Renal cortex interstitium (tissue), 15 donors: ENCODE data around the gene WNT5A. TPM values are rescaled to one million over a fixed set of nuclear protein-coding genes. Genes with fewer than 3 reads are reported as not detected.

ENCODE experiments used
- DNase-seq, 11 donors: peaks; one replicate each; pipeline ENCODE4 v3.0.0-alpha.2; 2013; ENCODE audit warnings: low read depth in 9 of 11, low spot score in 4 of 11; ENCODE audit errors: extremely low read depth in 1 of 11
- long read RNA-seq, 16 experiments: transcript quantifications; one replicate each; lab custom pipeline, GENCODE V29; 2026
- polyA plus RNA-seq, 3 donors: library from polyadenylated mRNA; unstranded; fragments of 120-200 nt; gene quantifications; one replicate each; pipeline ENCODE4 v1.2.1, GENCODE V29; 2013; ENCODE audit not compliant: insufficient read length in 3 of 3

The WNT5A gene
- 10 to 100 TPM; 31.6 to 44.3 (median 39.9) TPM for polyA plus RNA-seq
- long read RNA-seq, donor 1, full-length matches to known transcripts: 4 of 4 reads
- long read RNA-seq, donor 1, partial matches to known transcripts: 0 of 4 reads
- long read RNA-seq, donor 1, other reads (novel, unspliced or antisense): 0 of 4 reads
- long read RNA-seq, donor 2, full-length matches to known transcripts: 6 of 6 reads
- long read RNA-seq, donor 2, partial matches to known transcripts: 0 of 6 reads
- long read RNA-seq, donor 2, other reads (novel, unspliced or antisense): 0 of 6 reads
- long read RNA-seq, donor 3, full-length matches to known transcripts: 10 of 10 reads
- long read RNA-seq, donor 3, partial matches to known transcripts: 0 of 10 reads
- long read RNA-seq, donor 3, other reads (novel, unspliced or antisense): 0 of 10 reads
- long read RNA-seq, donor 4, full-length matches to known transcripts: 6 of 11 reads
- long read RNA-seq, donor 4, partial matches to known transcripts: 5 of 11 reads
- long read RNA-seq, donor 4, other reads (novel, unspliced or antisense): 0 of 11 reads
- long read RNA-seq, donor 5: 0 reads
- long read RNA-seq, donor 6, full-length matches to known transcripts: 7 of 7 reads
- long read RNA-seq, donor 6, partial matches to known transcripts: 0 of 7 reads
- long read RNA-seq, donor 6, other reads (novel, unspliced or antisense): 0 of 7 reads
- long read RNA-seq, donor 7, full-length matches to known transcripts: 1 of 6 reads
- long read RNA-seq, donor 7, partial matches to known transcripts: 5 of 6 reads
- long read RNA-seq, donor 7, other reads (novel, unspliced or antisense): 0 of 6 reads
- long read RNA-seq, donor 8, full-length matches to known transcripts: 8 of 13 reads
- long read RNA-seq, donor 8, partial matches to known transcripts: 5 of 13 reads
- long read RNA-seq, donor 8, other reads (novel, unspliced or antisense): 0 of 13 reads
- long read RNA-seq, donor 9, full-length matches to known transcripts: 6 of 6 reads
- long read RNA-seq, donor 9, partial matches to known transcripts: 0 of 6 reads
- long read RNA-seq, donor 9, other reads (novel, unspliced or antisense): 0 of 6 reads
- long read RNA-seq, donor 10, full-length matches to known transcripts: 4 of 4 reads
- long read RNA-seq, donor 10, partial matches to known transcripts: 0 of 4 reads
- long read RNA-seq, donor 10, other reads (novel, unspliced or antisense): 0 of 4 reads
- long read RNA-seq, donor 11, full-length matches to known transcripts: 5 of 5 reads
- long read RNA-seq, donor 11, partial matches to known transcripts: 0 of 5 reads
- long read RNA-seq, donor 11, other reads (novel, unspliced or antisense): 0 of 5 reads
- long read RNA-seq, donor 12, full-length matches to known transcripts: 1 of 1 reads
- long read RNA-seq, donor 12, partial matches to known transcripts: 0 of 1 reads
- long read RNA-seq, donor 12, other reads (novel, unspliced or antisense): 0 of 1 reads
- long read RNA-seq, donor 13, full-length matches to known transcripts: 5 of 12 reads
- long read RNA-seq, donor 13, partial matches to known transcripts: 7 of 12 reads
- long read RNA-seq, donor 13, other reads (novel, unspliced or antisense): 0 of 12 reads
- long read RNA-seq, donor 14, full-length matches to known transcripts: 4 of 4 reads
- long read RNA-seq, donor 14, partial matches to known transcripts: 0 of 4 reads
- long read RNA-seq, donor 14, other reads (novel, unspliced or antisense): 0 of 4 reads
- long read RNA-seq, donor 15, full-length matches to known transcripts: 1 of 18 reads
- long read RNA-seq, donor 15, partial matches to known transcripts: 17 of 18 reads
- long read RNA-seq, donor 15, other reads (novel, unspliced or antisense): 0 of 18 reads
- long read RNA-seq, donor 16, full-length matches to known transcripts: 18 of 18 reads
- long read RNA-seq, donor 16, partial matches to known transcripts: 0 of 18 reads
- long read RNA-seq, donor 16, other reads (novel, unspliced or antisense): 0 of 18 reads

DNA sequence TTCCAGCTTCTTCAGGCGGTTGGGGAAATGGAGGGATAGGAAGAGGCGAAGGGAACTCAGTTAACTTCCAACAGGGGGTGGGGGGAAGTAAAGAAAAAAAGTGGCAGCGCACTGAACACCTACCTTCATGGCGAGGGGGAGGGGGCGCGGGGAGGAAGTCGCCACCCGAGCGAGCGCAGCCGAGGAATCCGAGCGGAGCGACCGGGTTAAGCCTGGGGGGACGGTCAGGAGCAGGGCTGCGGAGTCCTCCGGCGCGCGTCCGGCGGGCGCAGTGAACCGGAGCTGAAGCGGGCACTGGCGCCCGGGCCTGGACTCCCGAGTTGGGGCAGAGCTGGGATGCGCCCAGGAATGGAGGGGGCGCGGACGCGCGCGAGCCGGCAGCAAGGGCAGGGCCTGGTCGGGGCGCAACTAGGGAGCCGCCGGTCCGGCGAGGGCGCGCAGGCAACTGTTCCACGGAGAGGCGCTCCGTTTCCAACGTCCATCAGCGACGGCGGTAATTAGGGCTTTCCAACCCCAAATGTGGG lies at the start of gene WNT5A:
WNT5A (minus strand) TSS at position 450 of the 524 bp plus-strand sequence; CDS start at position 129, 321 bp downstream.
- DNase-seq: peak in 1 of 11 donors; percentile 42

DNA sequence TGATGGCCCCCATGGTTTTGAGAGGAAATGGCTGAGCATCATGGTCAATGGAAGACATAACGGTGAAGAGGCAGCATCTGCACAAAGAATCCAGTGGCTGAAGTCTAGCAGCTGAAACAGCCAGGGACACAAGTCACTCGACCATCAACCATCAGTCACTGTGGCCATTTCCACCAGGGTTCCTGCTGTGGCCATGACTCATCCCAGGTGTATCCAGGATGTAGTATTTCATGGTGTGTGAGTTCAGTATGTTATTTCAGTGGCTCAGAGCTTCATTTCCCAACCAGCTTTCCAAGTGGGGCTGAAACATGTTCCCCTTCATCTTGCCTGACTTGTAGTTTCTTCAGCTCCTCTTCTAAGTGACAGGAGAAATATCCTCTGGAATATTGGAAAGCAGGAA lies 47.8 kb upstream of the WNT5A start:
- no peak for DNase-seq

DNA sequence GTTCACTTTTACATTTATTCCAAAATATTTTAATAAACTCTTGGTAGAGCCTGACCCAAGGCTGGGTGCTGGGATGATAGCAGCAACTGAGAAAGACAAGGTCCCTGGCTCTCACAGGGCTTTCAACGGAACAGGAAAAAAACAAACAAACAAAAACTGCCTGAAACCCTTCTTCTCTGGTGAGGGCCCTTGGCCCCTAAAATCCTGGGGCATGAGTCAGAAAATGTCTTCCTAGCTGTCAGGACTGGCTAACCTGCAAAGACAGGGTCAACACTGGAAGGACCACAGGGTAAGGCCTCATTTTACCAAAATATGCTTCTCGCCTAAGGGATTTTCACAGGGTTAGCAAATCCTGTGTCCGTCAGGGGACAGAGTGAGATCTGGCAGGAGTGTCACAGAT lies 45.7 kb upstream of the WNT5A start:
- no peak for DNase-seq

DNA sequence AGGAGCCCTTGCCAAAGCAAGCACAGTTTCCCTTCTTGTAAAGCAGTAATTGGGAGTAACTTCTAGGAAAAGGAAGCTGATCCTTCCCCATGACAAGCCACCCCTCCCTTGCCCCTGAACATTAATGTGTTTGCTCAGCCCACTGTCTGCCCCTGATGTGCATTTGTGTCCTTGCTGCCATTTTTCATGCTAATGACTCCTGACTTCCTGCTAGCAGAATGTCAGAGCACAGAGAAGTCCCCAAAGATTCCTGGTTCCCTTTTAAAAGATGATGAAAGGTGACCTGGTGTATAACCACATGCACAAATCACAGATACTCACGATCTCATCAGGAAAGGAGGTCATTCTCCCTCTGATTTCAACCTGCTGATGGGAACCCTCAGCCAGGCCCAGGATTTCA lies 44.2 kb upstream of the WNT5A start:
- no peak for DNase-seq

DNA sequence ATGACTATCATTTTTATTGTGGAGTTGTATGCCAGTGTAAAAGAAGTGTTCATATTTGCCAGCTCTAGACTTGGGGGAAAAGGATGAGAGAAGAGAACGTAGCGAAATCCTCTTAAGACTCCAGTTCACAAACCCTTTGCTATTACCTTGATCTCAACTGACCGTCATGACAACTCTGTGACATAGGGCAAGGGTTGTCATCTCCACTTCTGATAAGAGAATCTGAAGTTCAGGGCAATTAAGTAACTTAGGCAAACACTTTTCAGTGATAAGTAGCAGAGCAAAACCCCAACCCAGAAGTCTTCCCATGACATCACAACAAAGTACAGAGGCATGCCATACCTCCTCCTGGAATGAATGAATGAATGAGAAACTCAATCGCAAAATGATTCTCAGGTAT lies 40.3 kb upstream of the WNT5A start:
- no peak for DNase-seq

DNA sequence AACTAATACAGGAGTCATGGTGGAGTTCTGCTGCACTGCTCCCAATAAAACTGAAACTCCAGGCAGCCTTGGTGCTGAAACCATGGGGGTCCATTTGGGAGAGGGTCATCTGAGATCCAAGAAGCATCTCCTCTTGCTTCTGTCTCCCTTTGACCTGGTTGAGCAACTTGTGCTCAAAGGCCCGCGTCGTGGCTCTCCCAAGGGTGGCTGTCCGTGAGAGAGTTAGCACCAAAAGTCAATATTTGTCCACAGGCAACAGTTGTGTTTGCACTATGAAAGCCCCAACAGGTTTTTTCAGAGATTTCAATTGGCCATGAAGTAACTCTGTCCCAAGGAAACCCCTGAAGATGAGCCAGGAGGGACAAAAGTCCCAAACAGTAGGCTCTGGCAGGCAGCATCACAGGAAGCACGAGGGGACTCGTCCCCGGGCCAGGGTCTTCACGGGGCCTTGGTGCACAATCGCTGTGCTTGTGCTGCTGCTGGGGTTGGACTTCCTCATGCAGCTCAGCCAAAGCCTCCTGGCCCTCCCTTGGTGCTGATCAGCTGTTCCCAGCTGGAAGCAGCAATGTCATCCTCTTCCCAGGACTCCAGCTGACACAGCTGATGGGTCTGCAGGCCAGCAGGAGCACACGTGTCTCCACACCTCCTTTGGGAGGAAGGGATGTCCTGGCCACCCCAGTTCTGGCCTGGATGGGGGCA lies 39.4 kb upstream of the WNT5A start:
- no peak for DNase-seq

DNA sequence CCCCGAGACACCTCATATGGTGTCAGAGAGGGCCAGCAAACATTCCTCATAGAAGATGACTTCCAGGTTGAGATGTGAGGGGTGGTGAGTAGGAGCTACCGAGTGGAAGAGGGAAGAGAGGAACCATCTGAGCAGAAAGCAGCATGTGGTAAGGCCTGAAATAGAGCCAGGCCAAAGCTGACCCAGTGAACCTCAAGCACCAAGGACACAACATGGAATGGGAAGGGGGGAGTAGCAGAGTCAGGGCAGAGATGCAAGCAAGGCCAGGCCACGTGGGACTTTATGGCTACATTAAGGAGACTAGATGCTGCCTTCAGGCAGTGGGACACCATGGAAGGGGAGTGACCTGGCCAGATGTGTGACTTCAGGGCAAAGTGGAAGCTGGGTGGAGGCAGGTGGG lies 38.3 kb upstream of the WNT5A start:
- no peak for DNase-seq

DNA sequence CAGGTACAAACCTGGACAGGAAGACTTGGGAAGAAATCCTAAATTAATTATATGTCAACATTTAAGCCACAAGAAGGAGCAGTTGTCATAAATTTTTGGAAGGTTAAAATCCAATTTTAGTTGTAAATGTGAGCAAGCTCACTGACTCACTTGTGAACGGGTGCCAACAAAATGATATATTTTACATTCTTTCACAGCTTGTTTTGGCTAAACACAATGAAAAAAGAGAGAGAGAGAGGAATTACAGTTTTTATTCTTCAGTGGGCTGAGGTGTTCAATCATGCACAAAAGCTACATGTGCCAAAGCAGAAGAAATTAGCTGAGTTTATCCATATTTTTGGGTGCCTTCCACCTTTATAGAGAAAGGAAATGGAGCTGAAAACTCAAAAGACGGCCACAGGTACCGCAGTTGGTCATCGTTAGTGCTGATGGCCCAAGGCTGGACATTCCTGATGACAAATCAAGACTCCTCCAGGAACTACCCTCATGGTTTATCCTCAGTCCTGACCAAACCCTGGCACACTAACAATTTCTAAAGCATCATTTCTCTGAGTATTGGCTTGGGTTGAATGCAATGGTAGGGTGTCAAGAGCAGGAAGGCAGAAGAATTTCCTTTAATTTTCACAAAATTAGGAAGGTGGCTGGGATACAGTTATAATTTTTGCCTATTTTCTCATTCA lies 37.6 kb upstream of the WNT5A start:
- DNase-seq: no peak

DNA sequence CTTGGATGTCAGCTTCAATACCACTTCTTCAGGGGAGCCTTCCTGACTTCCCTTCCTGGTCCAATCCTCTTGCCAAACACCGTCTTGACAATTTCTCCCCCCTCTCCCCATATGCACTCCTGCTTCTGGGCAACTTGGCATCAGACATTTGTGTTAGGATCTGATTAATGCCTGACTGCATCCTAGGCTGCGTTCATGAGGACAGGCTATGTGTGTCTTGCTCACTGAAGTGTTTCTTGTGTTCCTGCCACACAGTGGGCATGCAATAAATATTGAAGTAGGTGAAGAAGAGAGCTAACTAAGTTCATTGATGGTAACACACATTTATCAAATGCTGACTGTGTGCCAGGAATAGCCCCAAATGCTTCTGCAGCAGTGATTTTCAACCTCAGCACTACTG lies 36.4 kb upstream of the WNT5A start:
- DNase-seq: no peak

DNA sequence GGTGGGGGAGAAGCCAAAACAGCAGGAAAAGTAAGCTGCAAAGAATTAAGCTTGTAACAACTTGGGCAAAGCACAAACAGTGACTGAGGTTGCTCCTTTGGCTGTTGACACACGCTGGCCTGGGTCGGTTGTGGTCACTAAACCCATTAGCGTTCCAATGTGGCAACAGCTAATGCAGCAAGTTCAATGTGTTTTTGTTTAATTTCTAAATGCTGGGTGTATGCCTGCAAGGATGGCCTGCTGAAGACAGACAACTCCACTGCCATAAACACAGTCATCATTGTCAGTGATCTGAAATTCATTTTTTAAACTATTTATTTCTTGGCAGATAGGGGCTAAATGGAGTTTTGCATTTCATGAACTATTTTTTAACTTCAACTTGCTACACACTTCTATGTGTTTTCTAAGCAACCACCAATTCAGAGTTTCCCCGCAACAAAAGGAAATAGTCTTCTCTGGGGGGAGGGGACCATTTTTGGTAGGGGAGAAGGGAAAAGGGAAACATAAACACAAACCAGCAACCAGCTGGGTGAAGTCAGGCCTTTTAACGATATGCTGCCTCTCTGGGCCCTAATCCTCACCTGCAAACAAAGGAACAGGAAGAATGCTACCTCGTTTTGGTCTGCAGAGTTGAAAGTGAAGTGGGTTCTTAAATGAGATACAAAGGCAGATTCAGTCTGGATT lies 34.8 kb upstream of the WNT5A start:
- no peak for DNase-seq

DNA sequence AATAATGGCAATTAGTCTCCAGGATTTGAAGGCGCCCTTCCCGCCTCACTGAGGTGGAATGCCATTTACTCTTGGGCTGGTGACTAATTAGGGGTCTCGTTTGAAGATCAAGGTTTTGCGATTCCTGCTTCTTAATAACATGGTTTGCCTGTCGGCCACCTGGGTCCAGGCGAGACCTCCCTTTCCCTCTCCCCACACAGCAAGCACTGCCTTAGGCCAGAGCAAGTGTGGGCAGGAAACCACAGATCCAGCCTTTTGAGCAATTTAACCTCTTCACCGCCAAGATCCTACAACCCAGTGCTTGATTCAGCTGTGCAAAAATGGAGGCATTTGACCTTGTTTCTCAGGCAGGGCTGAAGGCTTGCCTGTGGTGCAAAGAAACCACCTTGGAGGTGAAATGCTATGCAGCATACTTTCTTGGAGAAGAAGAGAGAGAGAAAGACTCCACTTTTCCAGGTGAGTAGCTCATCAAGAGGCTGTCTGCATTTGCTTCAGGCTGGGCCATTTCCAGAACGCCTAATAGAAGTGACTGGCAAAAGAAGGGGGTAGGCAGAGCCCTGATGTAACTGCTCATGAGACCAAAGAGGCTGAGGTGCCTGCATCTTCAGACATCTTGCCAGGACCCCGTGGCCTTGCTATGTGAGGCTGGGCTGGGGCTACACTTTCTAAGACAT lies 34.1 kb upstream of the WNT5A start:
- DNase-seq: no peak

DNA sequence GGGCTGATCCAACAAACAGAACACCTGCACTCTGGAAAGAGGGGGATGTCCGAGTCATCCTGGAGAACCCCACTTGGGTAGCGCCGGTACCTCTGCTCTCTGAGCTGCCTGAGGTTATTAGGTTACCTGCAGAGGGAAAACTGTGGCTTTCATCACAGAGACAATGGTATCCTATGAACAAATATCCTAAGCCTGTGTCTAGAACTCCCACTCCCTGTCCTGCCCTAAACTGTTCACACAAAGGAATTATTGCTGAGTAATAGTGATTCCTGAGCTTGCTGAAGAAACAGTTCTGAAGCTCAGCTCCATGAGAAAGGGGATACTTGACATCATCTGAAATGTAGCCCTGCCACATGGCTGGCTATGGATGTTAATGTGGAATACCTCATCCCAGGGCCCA lies 31.9 kb upstream of the WNT5A start:
- DNase-seq: no peak

DNA sequence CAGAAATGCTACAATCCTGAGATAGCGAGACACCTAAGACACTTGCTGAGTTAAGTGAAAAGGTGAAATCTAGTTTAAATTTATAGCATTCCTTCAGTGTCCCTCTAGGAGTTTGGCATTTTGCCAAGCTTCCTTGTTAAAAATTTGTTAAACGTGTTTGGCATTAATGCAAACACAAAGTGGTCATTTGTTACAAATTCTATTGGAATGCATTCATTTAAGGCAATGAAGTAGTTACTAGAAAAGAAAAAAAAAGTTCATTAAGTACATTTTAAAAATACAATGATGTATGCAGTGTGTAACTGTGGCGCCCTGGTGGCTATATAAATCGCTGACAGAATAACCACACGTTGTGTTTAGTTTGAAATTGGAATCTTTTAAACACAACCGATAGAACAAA lies 31.3 kb upstream of the WNT5A start:
- DNase-seq: peak in 1 of 11 donors; percentile 66

DNA sequence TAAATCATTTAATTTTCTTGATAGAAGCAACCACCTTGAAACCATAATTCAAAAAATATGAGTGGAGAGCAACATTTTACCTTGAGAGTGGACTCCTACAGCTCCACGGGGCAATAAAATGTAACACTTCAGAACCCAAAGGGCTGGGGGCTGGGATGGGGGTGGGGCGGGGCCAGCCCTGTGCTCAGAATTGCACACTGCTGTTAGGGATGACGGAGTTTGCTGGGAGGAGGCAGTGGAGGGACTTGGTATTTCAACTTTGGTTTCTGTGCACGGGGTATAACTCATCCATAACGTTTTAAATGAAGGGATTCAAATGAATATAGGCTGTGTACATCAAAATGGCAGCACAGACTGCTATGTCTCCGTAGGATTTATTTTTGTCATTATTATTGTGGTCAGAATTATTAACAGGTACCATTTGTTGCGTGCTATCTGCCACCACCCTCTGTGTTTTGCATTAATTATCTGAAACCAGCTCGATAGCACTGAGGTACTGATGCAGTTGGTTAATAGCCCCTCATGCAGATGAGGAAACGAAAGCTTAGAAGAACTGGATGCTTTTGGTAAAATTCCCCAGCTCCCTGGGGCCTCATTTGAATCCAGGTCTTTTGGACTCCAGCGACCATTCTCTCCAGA lies 29.4 kb upstream of the WNT5A start:
- DNase-seq: no peak
